Mesothelial cell of epicardium (in vitro differentiated cells): Measurements from ENCODE around the gene EDDM13. TPM values are rescaled to one million over a fixed set of nuclear protein-coding genes. Genes with fewer than 3 reads are reported as not detected.

Experiments used
- DNase-seq, 2 experiments: peaks; one replicate each; pipeline ENCODE4 v3.0.0; 2021; ENCODE audit warnings: low spot score in 2 of 2; ENCODE audit not compliant: unreplicated experiment in 2 of 2
- H3K27ac Mint-ChIP-seq: 2 replicates; pipeline ENCODE4 v1.8.0; 2021; ENCODE audit warnings: mixed read lengths
- H3K27me3 Mint-ChIP-seq: 2 replicates; pipeline ENCODE4 v1.8.0; 2021; ENCODE audit warnings: low read depth, mixed read lengths
- H3K36me3 Mint-ChIP-seq: 2 replicates; pipeline ENCODE4 v1.8.0; 2021; ENCODE audit warnings: mixed read lengths
- H3K4me1 Mint-ChIP-seq: 2 replicates; pipeline ENCODE4 v1.8.0; 2021; ENCODE audit warnings: mixed read lengths
- H3K4me3 Mint-ChIP-seq: 2 replicates; pipeline ENCODE4 v1.8.0; 2021; ENCODE audit warnings: mild to moderate bottlenecking, moderate library complexity, mixed read lengths
- H3K9me3 Mint-ChIP-seq: 2 replicates; pipeline ENCODE4 v1.8.0; 2021; ENCODE audit warnings: mixed read lengths
- total RNA-seq: library from RNA; stranded (reverse); gene quantifications from 3 replicates; pipeline ENCODE4 v1.2.1, GENCODE V29; 2021
- TF ChIP-seq, protein P1 (sequence below): fragments of 200-600 bp; sonication (generic); IDR thresholded peaks from one replicate; pipeline ENCODE4 v1.5.0; 2021; ENCODE audit warnings: antibody characterized with exemption; ENCODE audit not compliant: unreplicated experiment

Gene EDDM13
- total RNA-seq, 1 donor from 2014 or later: not detected

DNA sequence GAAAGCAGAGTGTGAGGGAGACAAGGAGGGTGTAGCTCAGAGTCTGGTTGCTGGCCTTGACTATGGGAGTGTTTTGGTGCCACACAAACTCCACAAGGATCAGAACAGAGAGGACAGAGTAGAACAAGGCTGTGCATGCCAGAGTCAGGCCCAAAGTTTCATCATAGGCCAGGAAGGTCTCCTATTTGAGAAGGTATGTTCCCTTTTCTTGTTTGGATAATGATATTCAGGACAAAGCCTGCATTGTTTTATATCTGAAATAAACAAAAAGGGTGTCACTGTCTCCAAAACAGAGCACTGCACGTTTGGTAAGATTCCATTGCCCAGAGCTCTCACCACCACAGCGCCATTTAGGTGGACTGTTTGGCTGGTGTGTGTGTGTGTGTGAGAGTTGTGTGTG lies 45.2 kb downstream of the EDDM13 start:
- TF ChIP-seq, protein P1, sequence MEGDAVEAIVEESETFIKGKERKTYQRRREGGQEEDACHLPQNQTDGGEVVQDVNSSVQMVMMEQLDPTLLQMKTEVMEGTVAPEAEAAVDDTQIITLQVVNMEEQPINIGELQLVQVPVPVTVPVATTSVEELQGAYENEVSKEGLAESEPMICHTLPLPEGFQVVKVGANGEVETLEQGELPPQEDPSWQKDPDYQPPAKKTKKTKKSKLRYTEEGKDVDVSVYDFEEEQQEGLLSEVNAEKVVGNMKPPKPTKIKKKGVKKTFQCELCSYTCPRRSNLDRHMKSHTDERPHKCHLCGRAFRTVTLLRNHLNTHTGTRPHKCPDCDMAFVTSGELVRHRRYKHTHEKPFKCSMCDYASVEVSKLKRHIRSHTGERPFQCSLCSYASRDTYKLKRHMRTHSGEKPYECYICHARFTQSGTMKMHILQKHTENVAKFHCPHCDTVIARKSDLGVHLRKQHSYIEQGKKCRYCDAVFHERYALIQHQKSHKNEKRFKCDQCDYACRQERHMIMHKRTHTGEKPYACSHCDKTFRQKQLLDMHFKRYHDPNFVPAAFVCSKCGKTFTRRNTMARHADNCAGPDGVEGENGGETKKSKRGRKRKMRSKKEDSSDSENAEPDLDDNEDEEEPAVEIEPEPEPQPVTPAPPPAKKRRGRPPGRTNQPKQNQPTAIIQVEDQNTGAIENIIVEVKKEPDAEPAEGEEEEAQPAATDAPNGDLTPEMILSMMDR: no peak

DNA sequence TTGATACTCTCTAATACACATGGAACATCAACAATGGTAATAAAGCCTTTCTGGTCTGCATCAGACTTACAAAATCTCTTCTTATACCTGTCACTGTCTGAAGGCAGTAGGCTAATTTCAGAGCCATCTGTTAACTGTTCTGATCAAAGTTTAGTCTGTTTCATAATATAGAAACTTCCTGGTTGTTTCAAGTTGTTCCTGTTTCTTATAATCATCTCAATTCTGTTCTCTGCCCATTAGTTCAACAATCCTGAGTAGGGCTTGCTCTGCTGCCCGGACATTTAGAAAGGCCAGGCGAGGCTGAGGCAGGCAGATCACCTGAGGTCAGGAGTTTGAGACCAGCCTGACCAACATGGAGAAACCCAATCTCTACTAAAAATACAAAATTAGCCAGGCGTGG lies 47.4 kb downstream of the EDDM13 start:
- Mint-ChIP-seq H3K36me3 (no peaks in the 10 kb centered on the region), H3K9me3 (peaks cover 10% of the 10 kb centered on the region)
- TF ChIP-seq, protein P1: no peak

More for the DNA sequence above, 45.2 kb downstream of the EDDM13 start:
- DNase-seq: no peak
- H3K27ac Mint-ChIP-seq: no peak overlapping the region
- H3K36me3 Mint-ChIP-seq: no peaks in the 10 kb centered on the region
- peaks cover 2% of the 10 kb centered on the region for H3K27me3 Mint-ChIP-seq
- no peak overlapping the region for H3K4me3 Mint-ChIP-seq
- H3K4me1 Mint-ChIP-seq: peaks cover 17% of the 10 kb centered on the region
- peaks cover 4% of the 10 kb centered on the region for H3K9me3 Mint-ChIP-seq

DNA sequence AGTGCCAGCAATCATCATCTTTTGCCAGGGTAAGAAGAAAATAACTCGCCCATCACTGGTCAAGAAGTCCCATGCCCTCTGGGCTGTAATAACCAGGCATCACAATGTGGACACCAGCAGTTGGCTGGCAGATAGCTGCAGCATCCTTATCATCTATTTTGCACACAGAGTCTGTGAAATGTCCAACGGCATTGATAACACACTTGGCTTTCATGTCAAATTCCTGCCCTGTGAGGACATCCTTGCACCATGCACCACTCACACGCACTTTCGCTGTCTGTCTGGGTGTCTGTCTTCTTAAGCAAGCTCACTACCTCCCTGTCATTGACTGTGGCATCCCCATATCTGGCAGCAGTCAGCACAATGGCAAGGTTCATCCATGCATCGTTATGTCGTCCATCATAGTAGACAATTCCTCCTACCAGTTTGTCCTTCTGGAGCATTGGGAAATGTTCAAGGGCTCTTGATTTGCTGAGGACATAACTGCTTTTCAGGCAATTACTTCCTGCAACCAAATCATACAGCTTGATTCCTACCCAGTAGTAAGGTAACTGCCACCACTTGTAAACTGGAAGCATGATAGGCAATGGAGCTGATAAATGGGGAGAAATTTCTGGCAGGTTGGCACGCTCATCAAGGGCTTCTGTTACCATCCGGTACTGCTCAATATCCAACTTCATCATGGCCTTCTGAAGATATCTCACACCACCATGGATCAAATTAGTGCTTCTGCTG lies 48.9 kb downstream of the EDDM13 start:
- Mint-ChIP-seq H3K27ac (no peak overlapping the region), H3K36me3 (no peaks in the 10 kb centered on the region)
- TF ChIP-seq, protein P1: no peak

More for the DNA sequence above, 47.4 kb downstream of the EDDM13 start:
- H3K4me3 Mint-ChIP-seq: no peak overlapping the region
- H3K27me3 Mint-ChIP-seq: peaks cover 2% of the 10 kb centered on the region
- peaks cover 7% of the 10 kb centered on the region for H3K4me1 Mint-ChIP-seq
- DNase-seq: no peak
- no peak overlapping the region for H3K27ac Mint-ChIP-seq

GRCh38 chr19:56321989-56322440 lies 49.5 kb downstream of the EDDM13 start:
- Mint-ChIP-seq H3K27me3 (peaks cover 2% of the 10 kb centered on the region), H3K36me3 (no peaks in the 10 kb centered on the region), H3K4me1 (no peaks in the 10 kb centered on the region), H3K27ac (no peak overlapping the region), H3K9me3 (peaks cover 21% of the 10 kb centered on the region), H3K4me3 (no peak overlapping the region)
- DNase-seq: no peak
- TF ChIP-seq, protein P1: no peak

More for the DNA sequence above, 48.9 kb downstream of the EDDM13 start:
- H3K4me3 Mint-ChIP-seq: no peak overlapping the region
- DNase-seq: no peak
- H3K27me3 Mint-ChIP-seq: peaks cover 2% of the 10 kb centered on the region
- H3K9me3 Mint-ChIP-seq: peaks cover 16% of the 10 kb centered on the region
- no peaks in the 10 kb centered on the region for H3K4me1 Mint-ChIP-seq

DNA sequence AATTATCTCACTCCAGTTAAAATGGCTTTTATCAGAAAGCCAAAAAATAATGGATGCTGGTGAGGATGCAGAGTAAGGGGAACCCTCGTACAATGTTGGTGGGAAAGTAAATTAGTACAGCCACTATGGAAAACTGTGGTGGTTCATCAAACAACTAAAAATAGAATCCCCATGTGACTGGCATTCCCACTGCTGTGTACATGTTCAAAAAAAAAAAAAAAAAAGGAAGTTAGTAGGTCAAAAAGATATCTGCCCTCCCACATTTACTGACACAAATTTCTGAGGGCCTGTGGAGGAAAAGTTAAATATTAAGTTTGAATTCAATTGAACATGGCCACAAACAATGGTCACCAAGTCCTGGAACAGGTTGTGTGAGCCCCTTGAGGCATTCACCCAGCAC lies 51.9 kb downstream of the EDDM13 start:
- no peak overlapping the region for H3K27ac Mint-ChIP-seq
- H3K4me3 Mint-ChIP-seq: no peak overlapping the region
- H3K27me3 Mint-ChIP-seq: peaks cover 2% of the 10 kb centered on the region
- TF ChIP-seq, protein P1: no peak
- H3K9me3 Mint-ChIP-seq: peaks cover 21% of the 10 kb centered on the region
- no peak for DNase-seq
- no peaks in the 10 kb centered on the region for H3K36me3 Mint-ChIP-seq
- H3K4me1 Mint-ChIP-seq: no peaks in the 10 kb centered on the region
